ENCODE data around the gene ADCYAP1R1.

ADCYAP1R1 gene

DNA sequence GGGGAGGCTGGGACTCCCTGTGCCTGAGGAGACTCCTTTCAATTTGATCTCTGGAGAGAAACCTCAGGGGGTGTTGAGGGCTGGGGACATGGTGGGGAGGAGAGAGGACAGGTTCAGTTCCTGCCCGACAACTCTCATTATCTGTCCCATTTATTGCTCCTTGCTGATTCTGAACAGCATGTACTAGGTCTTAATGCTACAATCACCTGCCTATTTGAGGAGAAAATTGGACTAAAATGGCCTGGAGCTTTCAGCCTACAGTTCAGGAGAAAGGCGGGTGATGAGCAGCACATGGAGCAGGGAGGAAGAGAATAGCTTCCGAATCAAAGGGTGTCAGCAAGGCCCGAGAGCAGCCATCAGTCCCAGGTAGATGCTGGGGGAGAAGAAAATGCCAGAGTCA, 30.0 kb upstream of the ADCYAP1R1 start:
- Histone ChIP-seq H4K20me1 (ENCODE audit: insufficient read depth) (no peaks in the 10 kb centered on the region), H3K4me3 (IDR thresholded peaks at IDR 0.05; ENCODE audit: insufficient read depth, low read depth, low read length) (no peak overlapping the region), H3K27ac (no peak overlapping the region), H3K4me2 (no peak overlapping the region), H2AFZ (ENCODE audit: low read depth) (no peak overlapping the region), H3K4me1 (ENCODE audit: low read depth, poor library complexity, severe bottlenecking) (no peaks in the 10 kb centered on the region), H3K36me3 (ENCODE audit: insufficient read depth) (no peaks in the 10 kb centered on the region), H3K9ac (no peak overlapping the region), H3K27me3 (ENCODE audit: insufficient read depth, low read depth) (no peaks in the 10 kb centered on the region), H3K79me2 (ENCODE audit: insufficient read depth, low read depth) (no peaks in the 10 kb centered on the region)
- TF ChIP-seq, protein P1, sequence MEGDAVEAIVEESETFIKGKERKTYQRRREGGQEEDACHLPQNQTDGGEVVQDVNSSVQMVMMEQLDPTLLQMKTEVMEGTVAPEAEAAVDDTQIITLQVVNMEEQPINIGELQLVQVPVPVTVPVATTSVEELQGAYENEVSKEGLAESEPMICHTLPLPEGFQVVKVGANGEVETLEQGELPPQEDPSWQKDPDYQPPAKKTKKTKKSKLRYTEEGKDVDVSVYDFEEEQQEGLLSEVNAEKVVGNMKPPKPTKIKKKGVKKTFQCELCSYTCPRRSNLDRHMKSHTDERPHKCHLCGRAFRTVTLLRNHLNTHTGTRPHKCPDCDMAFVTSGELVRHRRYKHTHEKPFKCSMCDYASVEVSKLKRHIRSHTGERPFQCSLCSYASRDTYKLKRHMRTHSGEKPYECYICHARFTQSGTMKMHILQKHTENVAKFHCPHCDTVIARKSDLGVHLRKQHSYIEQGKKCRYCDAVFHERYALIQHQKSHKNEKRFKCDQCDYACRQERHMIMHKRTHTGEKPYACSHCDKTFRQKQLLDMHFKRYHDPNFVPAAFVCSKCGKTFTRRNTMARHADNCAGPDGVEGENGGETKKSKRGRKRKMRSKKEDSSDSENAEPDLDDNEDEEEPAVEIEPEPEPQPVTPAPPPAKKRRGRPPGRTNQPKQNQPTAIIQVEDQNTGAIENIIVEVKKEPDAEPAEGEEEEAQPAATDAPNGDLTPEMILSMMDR (conservative IDR thresholded peaks at IDR 0.05; ENCODE audit: low read depth, low read length), result no peak

DNA sequence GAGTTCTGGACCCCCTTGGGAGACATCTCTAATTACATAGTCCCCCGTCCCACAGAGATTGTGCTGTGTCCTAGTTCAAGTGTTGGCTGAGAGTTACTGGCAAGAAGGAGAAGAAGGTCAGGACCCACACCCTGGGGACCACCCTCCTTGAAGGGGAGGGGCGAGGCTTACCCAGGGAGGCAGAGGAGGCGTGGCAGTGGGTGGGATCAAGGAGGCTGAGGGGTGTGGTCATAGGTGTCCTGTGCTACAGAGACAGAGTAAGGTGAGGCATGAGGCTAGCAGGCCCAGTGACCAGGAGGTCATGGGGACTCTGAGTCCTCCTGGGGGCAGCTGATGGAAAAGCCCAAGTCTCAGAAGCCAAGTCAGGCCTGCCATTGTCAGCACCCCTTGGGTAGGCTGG, 29.4 kb upstream of the ADCYAP1R1 start:
- H3K36me3 ChIP-seq (ENCODE audit: insufficient read depth), result no peaks in the 10 kb centered on the region
- H3K27me3 ChIP-seq (ENCODE audit: insufficient read depth, low read depth), result no peaks in the 10 kb centered on the region
- H3K79me2 ChIP-seq (ENCODE audit: insufficient read depth, low read depth), result no peaks in the 10 kb centered on the region
- no peak overlapping the region for H3K9ac ChIP-seq
- H4K20me1 ChIP-seq (ENCODE audit: insufficient read depth), result no peaks in the 10 kb centered on the region
- H3K4me2 ChIP-seq, result no peak overlapping the region
- TF ChIP-seq, protein P1 (conservative IDR thresholded peaks at IDR 0.05; ENCODE audit: low read depth, low read length), result no peak
- no peaks in the 10 kb centered on the region for H3K4me1 ChIP-seq (ENCODE audit: low read depth, poor library complexity, severe bottlenecking)
- no peak overlapping the region for H3K4me3 ChIP-seq (IDR thresholded peaks at IDR 0.05; ENCODE audit: insufficient read depth, low read depth, low read length)
- no peak overlapping the region for H3K27ac ChIP-seq
- H2AFZ ChIP-seq (ENCODE audit: low read depth), result no peak overlapping the region

DNA sequence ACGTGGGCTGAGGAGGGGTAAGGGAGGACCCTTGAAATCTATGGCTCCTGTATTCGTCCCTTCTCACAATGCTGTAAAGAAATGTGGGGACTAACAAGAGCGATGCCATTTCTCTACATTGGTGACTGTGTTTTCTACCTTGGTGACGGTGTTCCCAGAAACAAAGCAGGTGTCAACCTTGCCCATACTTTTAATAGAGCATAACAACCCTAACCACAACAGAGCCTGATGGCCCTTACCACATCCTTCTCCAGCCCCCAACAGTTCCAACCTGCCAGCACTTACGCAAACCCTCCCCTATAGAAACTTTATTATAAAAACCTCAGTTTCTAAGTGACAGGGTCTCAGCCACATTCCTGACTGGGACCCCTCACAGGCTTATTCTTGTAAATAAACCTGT, 28.2 kb upstream of the ADCYAP1R1 start:
- Histone ChIP-seq H3K36me3 (ENCODE audit: insufficient read depth) (no peaks in the 10 kb centered on the region), H4K20me1 (ENCODE audit: insufficient read depth) (no peaks in the 10 kb centered on the region), H3K4me3 (IDR thresholded peaks at IDR 0.05; ENCODE audit: insufficient read depth, low read depth, low read length) (no peak overlapping the region), H3K9ac (no peak overlapping the region), H3K27ac (no peak overlapping the region), H3K27me3 (ENCODE audit: insufficient read depth, low read depth) (no peaks in the 10 kb centered on the region), H3K79me2 (ENCODE audit: insufficient read depth, low read depth) (no peaks in the 10 kb centered on the region), H3K4me1 (ENCODE audit: low read depth, poor library complexity, severe bottlenecking) (no peaks in the 10 kb centered on the region), H2AFZ (ENCODE audit: low read depth) (no peak overlapping the region), H3K4me2 (no peak overlapping the region)
- TF ChIP-seq, protein P1 (conservative IDR thresholded peaks at IDR 0.05; ENCODE audit: low read depth, low read length), result no peak

DNA sequence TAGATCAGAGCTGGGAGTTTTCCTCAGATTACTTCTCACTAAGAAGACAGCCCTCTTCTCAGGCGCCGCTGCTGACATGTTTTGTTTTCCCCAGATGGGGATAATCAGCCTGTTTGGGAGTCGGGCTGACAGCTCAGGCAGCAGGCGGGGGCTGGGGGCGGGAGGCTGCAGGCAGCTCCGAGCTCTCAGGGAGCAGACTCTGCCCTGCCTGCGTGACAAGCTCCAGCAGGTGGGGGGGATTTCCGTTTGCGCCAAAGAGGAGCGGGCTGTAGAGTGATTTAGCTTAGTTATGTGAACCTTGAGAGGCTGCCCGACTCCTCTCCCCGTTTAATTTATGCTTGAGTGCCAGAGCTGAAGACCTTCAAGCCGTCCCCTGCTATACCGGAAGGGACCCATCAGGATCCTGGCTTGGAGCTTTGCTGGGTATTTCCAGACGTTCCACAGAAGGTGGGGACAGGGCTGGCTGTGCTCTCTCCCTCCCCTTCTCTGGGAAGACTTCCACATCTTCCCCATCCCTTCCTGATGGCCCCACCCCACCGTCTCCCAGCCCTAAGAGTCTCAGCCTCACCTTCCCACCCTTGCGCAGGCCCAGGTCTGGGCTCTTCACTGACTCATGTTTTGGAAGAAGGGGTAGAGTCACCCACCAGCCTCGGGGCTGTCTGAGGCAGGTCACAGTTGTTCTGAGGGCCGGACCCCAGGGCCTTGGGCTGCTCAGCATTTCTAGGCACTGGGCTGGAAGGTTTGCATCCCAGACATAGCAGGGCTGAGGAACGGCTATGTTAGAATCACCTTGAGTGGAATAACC, 24.7 kb upstream of the ADCYAP1R1 start:
- no peaks in the 10 kb centered on the region for H3K27me3 ChIP-seq (ENCODE audit: insufficient read depth, low read depth)
- H3K4me2 ChIP-seq, result no peak overlapping the region

More for the DNA sequence above, 24.7 kb upstream of the ADCYAP1R1 start:
- Histone ChIP-seq H3K4me3 (IDR thresholded peaks at IDR 0.05; ENCODE audit: insufficient read depth, low read depth, low read length) (no peak overlapping the region), H3K27ac (no peak overlapping the region), H3K4me1 (ENCODE audit: low read depth, poor library complexity, severe bottlenecking) (no peaks in the 10 kb centered on the region), H3K36me3 (ENCODE audit: insufficient read depth) (no peaks in the 10 kb centered on the region), H3K9ac (no peak overlapping the region), H2AFZ (ENCODE audit: low read depth) (no peak overlapping the region), H3K79me2 (ENCODE audit: insufficient read depth, low read depth) (no peaks in the 10 kb centered on the region), H4K20me1 (ENCODE audit: insufficient read depth) (no peaks in the 10 kb centered on the region)
- TF ChIP-seq, protein P1 (conservative IDR thresholded peaks at IDR 0.05; ENCODE audit: low read depth, low read length), result no peak
